HL-60 (cell line): ENCODE results near the gene PDE1C.

ENCODE experiments used
- CTCF ChIP-seq: IDR thresholded peaks from one replicate; pipeline ENCODE4 v1.5.1; 2011; ENCODE audit warnings: low read length, control low read depth, inconsistent platforms; ENCODE audit not compliant: insufficient read depth
- POLR2AphosphoS5 ChIP-seq: IDR thresholded peaks from 2 replicates; pipeline ENCODE4 v1.6.1; 2012; ENCODE audit warnings: low read depth
- REST ChIP-seq: IDR thresholded peaks from 2 replicates; pipeline ENCODE4 v1.6.1; 2012; ENCODE audit warnings: low read depth; ENCODE audit not compliant: insufficient replicate concordance

- TF ChIP-seq POLR2AphosphoS5 (no peak), CTCF (no peak), REST (no peak)
Observed at GRCh38 chr7:31975546-31975945, 94.7 kb downstream of the PDE1C start.
